C4-2B (cell line): Measurements from ENCODE around the gene CMTM7.

Source experiments
- ZFX ChIP-seq: fragments of 450-650 bp; IDR thresholded peaks from 2 replicates; pipeline ENCODE4 v1.6.1; 2017
- TF ChIP-seq, protein P1 (sequence below): fragments of 450-650 bp; conservative IDR thresholded peaks from 2 replicates; pipeline ENCODE4 v1.5.1; 2017; ENCODE audit warnings: mild to moderate bottlenecking

DNA sequence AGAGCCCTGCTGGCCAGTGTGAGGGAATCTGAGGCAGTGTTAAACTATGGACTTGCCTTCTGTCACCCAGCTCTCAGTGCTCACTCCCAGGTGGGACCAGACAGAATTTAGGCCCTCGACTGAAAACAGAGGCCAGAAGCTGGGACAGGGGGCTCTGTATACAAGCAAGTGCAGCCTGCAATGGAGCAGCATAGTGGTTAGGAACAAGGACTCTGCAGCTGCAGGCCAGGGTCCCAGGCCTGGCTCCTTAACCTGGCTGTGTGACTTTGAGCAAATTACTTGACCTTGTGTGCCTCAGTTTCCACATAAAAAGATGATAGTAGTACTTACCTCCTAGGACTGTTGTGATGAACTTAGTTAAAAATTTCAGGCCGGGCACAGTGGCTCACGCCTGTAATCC is 39.8 kb downstream of the CMTM7 start:
- TF ChIP-seq, protein P1, sequence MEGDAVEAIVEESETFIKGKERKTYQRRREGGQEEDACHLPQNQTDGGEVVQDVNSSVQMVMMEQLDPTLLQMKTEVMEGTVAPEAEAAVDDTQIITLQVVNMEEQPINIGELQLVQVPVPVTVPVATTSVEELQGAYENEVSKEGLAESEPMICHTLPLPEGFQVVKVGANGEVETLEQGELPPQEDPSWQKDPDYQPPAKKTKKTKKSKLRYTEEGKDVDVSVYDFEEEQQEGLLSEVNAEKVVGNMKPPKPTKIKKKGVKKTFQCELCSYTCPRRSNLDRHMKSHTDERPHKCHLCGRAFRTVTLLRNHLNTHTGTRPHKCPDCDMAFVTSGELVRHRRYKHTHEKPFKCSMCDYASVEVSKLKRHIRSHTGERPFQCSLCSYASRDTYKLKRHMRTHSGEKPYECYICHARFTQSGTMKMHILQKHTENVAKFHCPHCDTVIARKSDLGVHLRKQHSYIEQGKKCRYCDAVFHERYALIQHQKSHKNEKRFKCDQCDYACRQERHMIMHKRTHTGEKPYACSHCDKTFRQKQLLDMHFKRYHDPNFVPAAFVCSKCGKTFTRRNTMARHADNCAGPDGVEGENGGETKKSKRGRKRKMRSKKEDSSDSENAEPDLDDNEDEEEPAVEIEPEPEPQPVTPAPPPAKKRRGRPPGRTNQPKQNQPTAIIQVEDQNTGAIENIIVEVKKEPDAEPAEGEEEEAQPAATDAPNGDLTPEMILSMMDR = no peak
- TF ChIP-seq ZFX = no peak
